Urothelium cell line (cell line): Measurements from ENCODE around the gene VCPKMT.
A peak's percentile ranks its signal among the peaks of the same experiment; 100 is the strongest.

ENCODE experiments used
- DNase-seq: peaks from one replicate; pipeline ENCODE4 v3.0.0; 2011; ENCODE audit warnings: low spot score, mixed read lengths
- FAIRE-seq: peaks from 2 replicates; lab custom pipeline; 2011; peaks lifted over from hg19 to GRCh38; lab: Jason Lieb, UNC

The VCPKMT gene

GRCh38 chr14:50068496-50068895 lies 47.9 kb downstream of the VCPKMT start:
- no peak for DNase-seq
- FAIRE-seq: no peak

- peak; percentile 94 for FAIRE-seq
- DNase-seq: peak; percentile 82
These were observed 48.5 kb downstream of the VCPKMT start for GRCh38 chr14:50067723-50068495.

- FAIRE-seq (no peak), DNase-seq (no peak)
These were observed 50.8 kb downstream of the VCPKMT start for GRCh38 chr14:50065583-50065982.

GRCh38 chr14:50064993-50065392 lies 51.4 kb downstream of the VCPKMT start:
- no peak for FAIRE-seq
- no peak for DNase-seq

GRCh38 chr14:50063876-50064420 lies 52.4 kb downstream of the VCPKMT start:
- FAIRE-seq: peak; percentile 58

GRCh38 chr14:50062438-50063085 lies 53.8 kb downstream of the VCPKMT start:
- peak; percentile 89 for DNase-seq
- peak; percentile 74 for FAIRE-seq

More at GRCh38 chr14:50063876-50064420, 52.4 kb downstream of the VCPKMT start:
- DNase-seq: no peak

GRCh38 chr14:50061664-50062437 lies 54.5 kb downstream of the VCPKMT start:
- FAIRE-seq: peak; percentile 77

GRCh38 chr14:50060871-50061663 lies 55.3 kb downstream of the VCPKMT start:
- peak; percentile 91 for DNase-seq
- peak; percentile 42 for FAIRE-seq

More at GRCh38 chr14:50061664-50062437, 54.5 kb downstream of the VCPKMT start:
- DNase-seq: peak; percentile 62

- FAIRE-seq: no peak
These were observed 56.4 kb downstream of the VCPKMT start for GRCh38 chr14:50059763-50060616.

More at GRCh38 chr14:50059763-50060616, 56.4 kb downstream of the VCPKMT start:
- DNase-seq: no peak
